HepG2 (cell line): ENCODE measurements around the gene OSBPL10. TPM values are rescaled to one million over a fixed set of nuclear protein-coding genes. Genes with fewer than 3 reads are reported as not detected.

ENCODE experiments used
- BHLHE40 ChIP-seq: IDR thresholded peaks from 2 replicates; pipeline ENCODE4 v1.6.1; 2011; ENCODE audit warnings: low read length, improper control_type of control experiment
- DMTF1 ChIP-seq: sonication (generic); formaldehyde crosslinking; IDR thresholded peaks from 2 replicates; pipeline ENCODE4 v1.4.0; 2020; ENCODE audit warnings: mild to moderate bottlenecking, missing genetic modification reagents
- FOXA3 ChIP-seq: IDR thresholded peaks from 2 replicates; pipeline ENCODE4 v1.6.1; 2016; ENCODE audit warnings: missing genetic modification reagents, missing compliant biosample characterization
- FOXO1 ChIP-seq: sonication (generic); formaldehyde crosslinking; IDR thresholded peaks from 2 replicates; pipeline ENCODE4 v1.4.0; 2020; ENCODE audit warnings: missing genetic modification reagents
- GATAD1 ChIP-seq: IDR thresholded peaks from 2 replicates; pipeline ENCODE4 v1.6.1; 2016; ENCODE audit warnings: missing genetic modification reagents, missing compliant biosample characterization
- HNF1B ChIP-seq: sonication (generic); formaldehyde crosslinking; IDR thresholded peaks from 2 replicates; pipeline ENCODE4 v1.5.1; 2020; ENCODE audit warnings: mild to moderate bottlenecking, moderate library complexity, missing genetic modification reagents
- KLF12 ChIP-seq: sonication (generic); formaldehyde crosslinking; IDR thresholded peaks from 2 replicates; pipeline ENCODE4 v1.4.0; 2020; ENCODE audit warnings: missing genetic modification reagents, borderline replicate concordance
- NR2F6 ChIP-seq, 2 experiments: IDR thresholded peaks; 2 replicates each; pipeline ENCODE4 v1.6.1; 2016; ENCODE audit warnings: antibody characterized with exemption in 1 of 2, mild to moderate bottlenecking in 1 of 2
- UBTF ChIP-seq: sonication (generic); formaldehyde crosslinking; IDR thresholded peaks from 2 replicates; pipeline ENCODE4 v1.4.0; 2020; ENCODE audit warnings: mild to moderate bottlenecking, missing genetic modification reagents
- ZBTB37 ChIP-seq: sonication (generic); formaldehyde crosslinking; IDR thresholded peaks from 2 replicates; pipeline ENCODE4 v1.4.0; 2020; ENCODE audit warnings: mild to moderate bottlenecking, missing genetic modification reagents
- ZNF124 ChIP-seq: sonication (generic); formaldehyde crosslinking; IDR thresholded peaks from 2 replicates; pipeline ENCODE4 v1.4.0; 2020; ENCODE audit warnings: missing genetic modification reagents
- ZNF598 ChIP-seq: sonication (generic); formaldehyde crosslinking; IDR thresholded peaks from 2 replicates; pipeline ENCODE4 v1.5.1; 2020; ENCODE audit warnings: mild to moderate bottlenecking, missing genetic modification reagents, borderline replicate concordance
- ZNF605 ChIP-seq: sonication (generic); formaldehyde crosslinking; IDR thresholded peaks from 2 replicates; pipeline ENCODE4 v1.8.0; 2022; ENCODE audit warnings: mild to moderate bottlenecking, missing genetic modification reagents
- ZNF75D ChIP-seq: sonication (generic); formaldehyde crosslinking; IDR thresholded peaks from 2 replicates; pipeline ENCODE4 v1.8.1; 2023; ENCODE audit warnings: missing genetic modification reagents, mild to moderate bottlenecking, borderline replicate concordance
- ZNF878 ChIP-seq: sonication (generic); formaldehyde crosslinking; IDR thresholded peaks from 2 replicates; pipeline ENCODE4 v1.8.1; 2023; ENCODE audit warnings: mild to moderate bottlenecking, missing genetic modification reagents, moderate library complexity
- polyA plus RNA-seq, 8 experiments: library from polyadenylated mRNA; depleted of rRNA in 3 of 8; stranded (reverse) in 7 of 8; unstranded in 1 of 8; fragments of >200 nt; fragmentation: Illumina TruSeq in 4 of 8; extraction: Trizol in 4 of 8; gene quantifications; 2 replicates each; pipeline versions ENCODE4 v1.2.1 to v1.2.3, GENCODE V29; 2011 to 2016; ENCODE audit warnings: low read depth in 4 of 8, missing spikeins in 1 of 8, mixed read lengths in 1 of 8; ENCODE audit not compliant: insufficient read depth in 1 of 8
- total RNA-seq, 5 experiments: library from RNA; depleted of rRNA; stranded (reverse); fragments of >200 nt; fragmentation: Illumina TruSeq; extraction: Trizol; gene quantifications; 2 replicates each; pipeline ENCODE4 v1.2.3, GENCODE V29; 2016; ENCODE audit warnings: low read depth in 1 of 5
- TF ChIP-seq, protein P1 (sequence below): IDR thresholded peaks from 2 replicates; pipeline ENCODE4 v1.6.1; 2012; ENCODE audit warnings: inconsistent platforms
- TF ChIP-seq, protein P2 (sequence below): sonication (generic); formaldehyde crosslinking; IDR thresholded peaks from 2 replicates; pipeline ENCODE4 v1.4.0; 2020; ENCODE audit warnings: mild to moderate bottlenecking, missing genetic modification reagents

The OSBPL10 gene
- total and polyA plus RNA-seq, 2 of the 13 experiments (the other 11 are each of a cell fraction or from before 2014, with no cell fraction given) = 10.3 to 28.6 TPM

GRCh38 chr3:31919528-31919927 is 61.5 kb downstream of the OSBPL10 start (continued):
- TF ChIP-seq HNF1B (CRISPR knock-in tag) (0 out of 2 replicates have a peak, but pooled peaks have one; percentile 57), ZNF605 (CRISPR knock-in tag) (no peak), FOXA3 (CRISPR knock-in tag) (peak; percentile 97), UBTF (CRISPR knock-in tag) (no peak), KLF12 (no peak), ZNF878 (CRISPR knock-in tag) (peak; percentile 45; the same call in 1 of the 2 replicates), ZNF598 (CRISPR knock-in tag) (no peak), DMTF1 (CRISPR knock-in tag) (no peak), ZBTB37 (no peak), ZNF124 (no peak), NR2F6 (IDR thresholded peaks at IDR 0.05) (no peak), NR2F6 (CRISPR knock-in tag; IDR thresholded peaks at IDR 0.05) (peak; percentile 48; the same call in 1 of the 2 replicates), BHLHE40 (no peak), GATAD1 (0 out of 2 replicates have a peak, but pooled peaks have one; percentile 15), ZNF75D (CRISPR knock-in tag) (no peak), FOXO1 (peak; percentile 92)
- TF ChIP-seq, protein P1, sequence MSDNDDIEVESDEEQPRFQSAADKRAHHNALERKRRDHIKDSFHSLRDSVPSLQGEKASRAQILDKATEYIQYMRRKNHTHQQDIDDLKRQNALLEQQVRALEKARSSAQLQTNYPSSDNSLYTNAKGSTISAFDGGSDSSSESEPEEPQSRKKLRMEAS = 0 out of 2 replicates have a peak, but pooled peaks have one; percentile 28
- TF ChIP-seq, protein P2, sequence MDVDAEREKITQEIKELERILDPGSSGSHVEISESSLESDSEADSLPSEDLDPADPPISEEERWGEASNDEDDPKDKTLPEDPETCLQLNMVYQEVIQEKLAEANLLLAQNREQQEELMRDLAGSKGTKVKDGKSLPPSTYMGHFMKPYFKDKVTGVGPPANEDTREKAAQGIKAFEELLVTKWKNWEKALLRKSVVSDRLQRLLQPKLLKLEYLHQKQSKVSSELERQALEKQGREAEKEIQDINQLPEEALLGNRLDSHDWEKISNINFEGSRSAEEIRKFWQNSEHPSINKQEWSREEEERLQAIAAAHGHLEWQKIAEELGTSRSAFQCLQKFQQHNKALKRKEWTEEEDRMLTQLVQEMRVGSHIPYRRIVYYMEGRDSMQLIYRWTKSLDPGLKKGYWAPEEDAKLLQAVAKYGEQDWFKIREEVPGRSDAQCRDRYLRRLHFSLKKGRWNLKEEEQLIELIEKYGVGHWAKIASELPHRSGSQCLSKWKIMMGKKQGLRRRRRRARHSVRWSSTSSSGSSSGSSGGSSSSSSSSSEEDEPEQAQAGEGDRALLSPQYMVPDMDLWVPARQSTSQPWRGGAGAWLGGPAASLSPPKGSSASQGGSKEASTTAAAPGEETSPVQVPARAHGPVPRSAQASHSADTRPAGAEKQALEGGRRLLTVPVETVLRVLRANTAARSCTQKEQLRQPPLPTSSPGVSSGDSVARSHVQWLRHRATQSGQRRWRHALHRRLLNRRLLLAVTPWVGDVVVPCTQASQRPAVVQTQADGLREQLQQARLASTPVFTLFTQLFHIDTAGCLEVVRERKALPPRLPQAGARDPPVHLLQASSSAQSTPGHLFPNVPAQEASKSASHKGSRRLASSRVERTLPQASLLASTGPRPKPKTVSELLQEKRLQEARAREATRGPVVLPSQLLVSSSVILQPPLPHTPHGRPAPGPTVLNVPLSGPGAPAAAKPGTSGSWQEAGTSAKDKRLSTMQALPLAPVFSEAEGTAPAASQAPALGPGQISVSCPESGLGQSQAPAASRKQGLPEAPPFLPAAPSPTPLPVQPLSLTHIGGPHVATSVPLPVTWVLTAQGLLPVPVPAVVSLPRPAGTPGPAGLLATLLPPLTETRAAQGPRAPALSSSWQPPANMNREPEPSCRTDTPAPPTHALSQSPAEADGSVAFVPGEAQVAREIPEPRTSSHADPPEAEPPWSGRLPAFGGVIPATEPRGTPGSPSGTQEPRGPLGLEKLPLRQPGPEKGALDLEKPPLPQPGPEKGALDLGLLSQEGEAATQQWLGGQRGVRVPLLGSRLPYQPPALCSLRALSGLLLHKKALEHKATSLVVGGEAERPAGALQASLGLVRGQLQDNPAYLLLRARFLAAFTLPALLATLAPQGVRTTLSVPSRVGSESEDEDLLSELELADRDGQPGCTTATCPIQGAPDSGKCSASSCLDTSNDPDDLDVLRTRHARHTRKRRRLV (CRISPR knock-in tag) = no peak
